Measurements from ENCODE around the gene COX19.

DNA sequence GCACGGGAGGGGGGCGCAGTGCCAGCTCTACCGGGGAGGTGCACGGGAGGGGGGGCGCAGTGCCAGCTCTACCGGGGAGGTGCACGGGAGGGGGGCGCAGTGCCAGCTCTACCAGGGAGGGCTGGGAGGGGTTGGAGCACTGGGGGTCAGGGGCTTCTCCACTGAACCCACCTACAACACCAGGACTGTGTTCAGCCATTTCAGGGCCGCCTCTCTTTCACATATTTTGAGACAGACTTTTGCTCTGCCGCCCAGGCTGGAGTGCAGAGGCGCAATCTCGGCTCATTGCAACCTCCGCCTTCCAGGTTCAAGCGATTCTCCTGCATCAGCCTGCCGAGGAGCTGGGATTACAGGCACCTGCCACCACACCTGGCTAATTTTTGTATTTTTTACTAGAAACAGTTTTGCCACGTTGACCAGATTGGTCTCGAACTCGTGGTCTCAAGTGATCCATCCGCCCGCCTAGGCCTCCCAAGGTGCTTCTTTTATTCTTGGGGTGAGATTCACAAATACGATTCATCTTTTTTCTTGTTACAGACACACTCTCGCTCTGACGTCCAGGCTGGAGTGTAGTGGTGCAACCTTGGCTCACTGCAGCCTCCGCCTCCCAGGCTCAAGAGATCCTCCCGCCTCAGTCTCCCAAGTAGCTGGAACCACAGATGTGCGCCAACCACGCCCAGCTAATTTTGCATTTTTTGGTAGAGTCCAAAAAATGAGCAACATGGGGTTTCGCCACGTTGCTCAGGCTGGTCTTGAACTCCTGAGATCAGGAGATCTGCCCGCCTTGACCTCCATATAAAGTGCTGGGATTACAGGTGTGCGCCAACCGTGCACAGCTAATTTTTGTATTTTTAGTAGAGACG lies 57.9 kb downstream of the COX19 start:
- TF ChIP-seq, protein P1, sequence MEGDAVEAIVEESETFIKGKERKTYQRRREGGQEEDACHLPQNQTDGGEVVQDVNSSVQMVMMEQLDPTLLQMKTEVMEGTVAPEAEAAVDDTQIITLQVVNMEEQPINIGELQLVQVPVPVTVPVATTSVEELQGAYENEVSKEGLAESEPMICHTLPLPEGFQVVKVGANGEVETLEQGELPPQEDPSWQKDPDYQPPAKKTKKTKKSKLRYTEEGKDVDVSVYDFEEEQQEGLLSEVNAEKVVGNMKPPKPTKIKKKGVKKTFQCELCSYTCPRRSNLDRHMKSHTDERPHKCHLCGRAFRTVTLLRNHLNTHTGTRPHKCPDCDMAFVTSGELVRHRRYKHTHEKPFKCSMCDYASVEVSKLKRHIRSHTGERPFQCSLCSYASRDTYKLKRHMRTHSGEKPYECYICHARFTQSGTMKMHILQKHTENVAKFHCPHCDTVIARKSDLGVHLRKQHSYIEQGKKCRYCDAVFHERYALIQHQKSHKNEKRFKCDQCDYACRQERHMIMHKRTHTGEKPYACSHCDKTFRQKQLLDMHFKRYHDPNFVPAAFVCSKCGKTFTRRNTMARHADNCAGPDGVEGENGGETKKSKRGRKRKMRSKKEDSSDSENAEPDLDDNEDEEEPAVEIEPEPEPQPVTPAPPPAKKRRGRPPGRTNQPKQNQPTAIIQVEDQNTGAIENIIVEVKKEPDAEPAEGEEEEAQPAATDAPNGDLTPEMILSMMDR (IDR thresholded peaks at IDR 0.05) = no peak
- TF ChIP-seq POLR2A (IDR thresholded peaks at IDR 0.05) = no peak
- no peak for TF ChIP-seq POLR2AphosphoS5 (IDR thresholded peaks at IDR 0.05)
